ENCODE measurements around the gene NUDC.
"Not testable (repeated sequence)": the region's sequence is repeated elsewhere in the genome, so short reads cannot be mapped to it uniquely, and the experiment has no call there.

NUDC gene

GRCh38 chr1:26921540-26922430, at the start of gene NUDC:
Gene NUDC (plus strand): TSS chr1:26921743. CDS start chr1:26921849, 106 bp downstream.
- peak; percentile 85 for DNase-seq

GRCh38 chr1:26873097-26873496, 48.4 kb upstream of the NUDC start:
- not testable (repeated sequence) for DNase-seq

GRCh38 chr1:26874896-26875295, 46.6 kb upstream of the NUDC start:
- no peak for DNase-seq

- no peak for DNase-seq
These were observed 44.2 kb upstream of the NUDC start for GRCh38 chr1:26877326-26877725.

- no peak for DNase-seq
These were observed 41.8 kb upstream of the NUDC start for GRCh38 chr1:26879793-26880192.

GRCh38 chr1:26881611-26882010, 39.9 kb upstream of the NUDC start:
- DNase-seq: not testable (repeated sequence)

- DNase-seq: no peak
These were observed 38.7 kb upstream of the NUDC start for GRCh38 chr1:26882696-26883463.

- peak; percentile 17 for DNase-seq
These were observed 34.4 kb upstream of the NUDC start for GRCh38 chr1:26887125-26887524.

GRCh38 chr1:26888231-26888630, 33.3 kb upstream of the NUDC start:
- DNase-seq: no peak

- peak; percentile 26 for DNase-seq
These were observed 31.7 kb upstream of the NUDC start, which contains the start of gene GPN2 for GRCh38 chr1:26889551-26890466. Gene GPN2 (minus strand): TSS chr1:26890283. CDS start chr1:26890096, 187 bp downstream.

GRCh38 chr1:26890467-26890796, 31.1 kb upstream of the NUDC start:
- DNase-seq: no peak

GRCh38 chr1:26894263-26894662, 27.3 kb upstream of the NUDC start:
- no peak for DNase-seq

GRCh38 chr1:26897351-26897750, 24.2 kb upstream of the NUDC start:
- DNase-seq: no peak

GRCh38 chr1:26900001-26900814, 21.3 kb upstream of the NUDC start, which contains the start of gene GPATCH3:
Gene GPATCH3 (minus strand): TSS chr1:26900467. CDS start chr1:26900442, 25 bp downstream.
- DNase-seq: peak; percentile 69

GRCh38 chr1:26900815-26901511, 20.6 kb upstream of the NUDC start:
- no peak for DNase-seq

GRCh38 chr1:26907071-26907917, 14.2 kb upstream of the NUDC start:
- no peak for DNase-seq

- no peak for DNase-seq
These were observed 11.6 kb upstream of the NUDC start for GRCh38 chr1:26909951-26910342.

GRCh38 chr1:26910343-26911160, 11.0 kb upstream of the NUDC start:
- no peak for DNase-seq
